HG03280 (cell line): Measurements from ENCODE around the gene TSPAN2.
"Not testable (repeated sequence)": the region's sequence is repeated elsewhere in the genome, so short reads cannot be mapped to it uniquely, and the experiment has no call there.

Experiments used
- ATAC-seq: cut with Tn5 transposase; IDR thresholded peaks from one replicate; pipeline ENCODE4 v1.9.1; 2021; ENCODE audit warnings: mild to moderate bottlenecking, moderate library complexity; ENCODE audit not compliant: unreplicated experiment

Gene TSPAN2

GRCh38 chr1:115041654-115042053, 47.6 kb downstream of the TSPAN2 start:
- no peak for ATAC-seq

GRCh38 chr1:115040501-115040900, 48.8 kb downstream of the TSPAN2 start:
- ATAC-seq: no peak

DNA sequence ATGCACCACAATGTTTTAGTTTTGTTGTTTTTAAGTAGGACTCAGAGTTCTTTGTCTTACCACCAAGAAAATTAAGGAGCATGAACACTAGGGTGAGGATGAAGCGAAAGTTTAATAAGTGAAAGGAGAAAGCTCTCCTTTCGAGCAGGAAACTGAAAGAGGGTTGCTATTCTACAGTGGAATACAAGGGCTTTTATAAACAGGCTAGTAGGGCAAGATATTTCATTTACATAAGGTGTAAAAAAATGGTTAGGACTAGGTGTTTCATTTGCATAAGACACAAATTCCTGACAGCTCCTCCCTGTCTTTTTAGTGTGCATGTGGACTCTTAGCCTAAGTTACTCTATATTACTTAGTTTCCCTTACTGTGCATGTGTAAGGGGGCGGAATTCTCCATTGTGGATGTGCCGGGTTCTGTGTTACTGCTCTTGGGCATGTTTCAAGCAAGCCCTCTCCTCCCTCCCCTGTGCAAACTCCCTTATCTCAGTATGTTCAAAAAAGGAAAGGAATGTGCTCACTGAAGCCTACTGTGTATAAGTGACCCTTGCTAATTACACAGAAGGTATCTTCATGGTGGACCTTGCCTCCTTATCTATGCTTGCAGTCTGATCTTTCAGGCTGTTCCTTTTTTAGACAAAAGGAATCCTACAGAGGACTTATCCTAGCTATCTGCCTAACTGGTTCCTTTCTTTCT, 52.3 kb downstream of the TSPAN2 start:
- no peak for ATAC-seq

DNA sequence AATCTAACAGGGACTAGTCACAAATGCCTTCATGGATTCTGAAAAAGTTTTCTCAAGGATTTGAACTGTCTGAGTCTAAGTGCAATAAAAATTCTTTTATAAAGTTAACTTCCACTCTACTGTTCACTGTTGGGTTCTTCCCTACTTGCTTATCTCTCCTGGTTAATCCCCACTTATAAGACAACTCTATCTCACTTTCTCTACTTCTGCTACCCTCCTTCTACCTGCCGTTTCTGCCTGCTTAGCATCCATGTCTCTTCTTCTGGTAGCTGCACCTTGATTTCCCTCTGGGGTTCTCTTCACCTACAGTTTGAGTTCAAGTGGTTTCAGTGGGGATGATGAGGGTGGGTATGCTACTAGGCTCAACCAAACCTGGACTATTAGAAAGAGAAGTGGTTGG, 53.7 kb downstream of the TSPAN2 start:
- no peak for ATAC-seq

DNA sequence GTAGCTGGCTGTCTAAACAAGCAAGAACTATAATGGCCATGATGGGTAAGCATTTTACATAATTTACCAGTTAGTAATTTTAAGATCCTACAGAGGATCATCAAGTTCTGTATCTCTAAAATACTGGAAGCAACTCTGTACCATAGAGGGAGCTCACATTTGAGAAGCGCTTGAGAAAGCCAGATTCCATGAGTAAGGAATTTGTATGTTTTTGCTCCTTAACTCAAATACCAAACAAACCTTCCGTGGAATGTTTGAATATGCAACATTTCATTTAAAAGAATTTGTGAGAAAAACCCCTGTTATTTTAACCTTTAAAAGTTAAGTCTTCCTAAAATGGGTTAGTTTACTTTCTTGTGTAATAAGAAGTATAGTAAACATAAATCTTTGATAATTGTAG, 57.7 kb downstream of the TSPAN2 start:
- ATAC-seq: no peak

DNA sequence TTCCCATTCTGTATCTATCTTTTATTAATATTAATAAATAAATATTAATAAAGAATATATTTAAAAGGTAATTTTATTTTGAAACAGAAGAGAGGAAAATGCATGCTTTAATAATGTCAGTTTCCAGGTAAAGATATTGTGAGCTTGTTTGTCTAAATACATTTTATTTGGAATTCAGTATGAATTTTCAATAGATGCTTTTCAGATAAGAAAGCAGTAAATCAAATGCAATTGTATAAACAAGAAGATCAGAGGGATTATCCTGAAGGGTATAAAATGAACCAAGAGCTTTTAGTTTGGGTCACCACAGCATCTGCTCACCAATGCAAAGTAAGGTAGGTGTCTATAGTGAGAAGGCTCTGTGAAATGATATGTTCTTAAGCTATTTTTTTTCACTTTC, 59.8 kb downstream of the TSPAN2 start, which contains the start of gene TSHB:
Gene TSHB, plus strand, starts transcription at position 301 of the 400 bp plus-strand sequence. CDS start 3,537 bp downstream, outside the sequence.
- ATAC-seq: no peak

GRCh38 chr1:115023593-115023992, 65.7 kb downstream of the TSPAN2 start:
- ATAC-seq: no peak

DNA sequence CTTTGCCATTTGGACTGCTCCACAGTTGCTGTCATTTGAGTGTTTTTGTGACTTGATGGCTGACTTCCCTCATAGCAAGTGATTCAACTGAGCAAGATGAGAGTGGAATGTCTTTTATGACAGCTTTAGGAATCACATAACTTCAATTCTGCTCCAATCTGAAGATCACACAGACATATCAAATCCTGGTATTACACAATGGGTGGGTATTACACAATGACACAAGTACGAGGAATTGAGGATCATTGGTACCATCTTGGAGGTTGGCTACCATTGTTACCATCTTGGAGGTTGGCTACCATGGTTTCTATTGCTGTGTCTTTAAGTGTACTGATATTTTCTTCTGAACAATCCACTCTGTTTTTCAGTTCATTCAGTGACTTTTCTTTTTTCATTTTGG, 68.2 kb downstream of the TSPAN2 start:
- ATAC-seq: no peak

DNA sequence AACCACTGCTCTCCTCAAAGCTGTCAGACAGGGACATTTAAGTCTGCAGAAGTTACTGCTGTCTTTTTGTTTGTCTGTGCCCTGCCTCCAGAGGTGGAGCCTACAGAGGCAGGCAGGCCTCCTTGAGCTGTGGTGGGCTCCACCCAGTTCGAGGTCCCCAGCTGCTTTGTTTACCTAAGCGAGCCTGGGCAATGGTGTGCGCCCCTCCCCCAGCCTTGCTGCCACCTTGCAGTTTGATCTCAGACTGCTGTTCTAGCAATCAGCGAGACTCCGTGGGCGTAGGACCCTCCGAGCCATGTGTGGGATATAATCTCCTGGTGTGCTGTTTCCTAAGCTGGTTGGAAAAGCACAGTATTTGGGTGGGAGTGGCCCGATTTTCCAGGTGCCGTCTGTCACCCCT, 69.8 kb downstream of the TSPAN2 start:
- ATAC-seq: not testable (repeated sequence)

GRCh38 chr1:115013792-115014191, 75.5 kb downstream of the TSPAN2 start:
- ATAC-seq: no peak

GRCh38 chr1:115012434-115012833, 76.9 kb downstream of the TSPAN2 start:
- ATAC-seq: no peak

GRCh38 chr1:115012006-115012405, 77.3 kb downstream of the TSPAN2 start:
- ATAC-seq: no peak

DNA sequence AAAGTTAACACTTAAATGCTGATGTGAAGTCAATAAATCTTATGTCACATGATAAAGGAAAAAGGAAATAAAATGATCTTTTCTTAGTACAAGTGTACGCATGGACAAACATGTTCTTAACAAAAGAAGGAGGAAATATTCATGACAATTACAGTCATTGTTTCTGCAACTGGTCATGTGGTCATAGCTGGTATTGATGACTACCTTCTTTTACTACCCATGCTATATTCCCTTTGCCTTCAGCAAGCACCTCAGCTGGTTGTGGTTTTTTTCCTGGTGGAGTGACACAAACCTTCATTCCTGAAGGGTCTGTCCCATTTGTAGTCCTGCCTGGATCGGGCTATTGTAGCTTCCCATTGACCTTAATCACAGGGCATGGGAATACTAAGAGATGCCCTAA, 83.1 kb downstream of the TSPAN2 start:
- ATAC-seq: no peak
